Endodermal cell (in vitro differentiated cells): ENCODE data around the gene EDN1. TPM values are rescaled to one million over a fixed set of nuclear protein-coding genes. Genes with fewer than 3 reads are reported as not detected.
A peak's percentile ranks its signal among the peaks of the same experiment; 100 is the strongest.

Experiments
- DNase-seq: peaks from one replicate; pipeline ENCODE4 v3.0.0-alpha.2; 2017
- H3K27ac ChIP-seq: 2 replicates; pipeline ENCODE4 v1.5.1; 2013; ENCODE audit warnings: mild to moderate bottlenecking, low read depth, low read length, moderate library complexity
- H3K27me3 ChIP-seq: 2 replicates; pipeline ENCODE4 v1.6.1; 2013; ENCODE audit warnings: mild to moderate bottlenecking, low read length, moderate library complexity; ENCODE audit not compliant: insufficient read depth, control insufficient read depth, poor library complexity, severe bottlenecking
- H3K36me3 ChIP-seq: 2 replicates; pipeline ENCODE4 v1.7.0; 2013; ENCODE audit warnings: mild to moderate bottlenecking, low read length, moderate library complexity; ENCODE audit not compliant: control insufficient read depth, insufficient read depth
- H3K4me1 ChIP-seq: one replicate; pipeline ENCODE4 v1.7.0; 2013; ENCODE audit warnings: low read length; ENCODE audit not compliant: control insufficient read depth, insufficient read depth
- H3K4me3 ChIP-seq: 2 replicates; pipeline ENCODE4 v1.5.1; 2013; ENCODE audit warnings: mild to moderate bottlenecking, low read length, moderate library complexity
- H3K9ac ChIP-seq: 2 replicates; pipeline ENCODE4 v1.6.1; 2013; ENCODE audit warnings: mild to moderate bottlenecking, low read length, moderate library complexity; ENCODE audit not compliant: poor library complexity, severe bottlenecking; ENCODE audit errors: extremely low read depth
- H3K9me3 ChIP-seq: 2 replicates; pipeline ENCODE4 v1.6.1; 2013; ENCODE audit warnings: mild to moderate bottlenecking, low read length, moderate library complexity; ENCODE audit not compliant: control insufficient read depth
- H3K27ac Mint-ChIP-seq: 2 replicates; pipeline ENCODE4 v1.8.0; 2020; ENCODE audit warnings: mixed read lengths
- H3K27me3 Mint-ChIP-seq: 2 replicates; pipeline ENCODE4 v1.8.0; 2021; ENCODE audit warnings: mild to moderate bottlenecking, mixed read lengths; ENCODE audit not compliant: insufficient read depth
- H3K36me3 Mint-ChIP-seq: 2 replicates; pipeline ENCODE4 v1.8.0; 2020; ENCODE audit warnings: low read depth, mixed read lengths
- H3K4me1 Mint-ChIP-seq: 2 replicates; pipeline ENCODE4 v1.8.0; 2020; ENCODE audit warnings: mixed read lengths
- H3K4me3 Mint-ChIP-seq: 2 replicates; pipeline ENCODE4 v1.8.0; 2020; ENCODE audit warnings: mild to moderate bottlenecking, moderate library complexity, mixed read lengths
- H3K9me3 Mint-ChIP-seq: 2 replicates; pipeline ENCODE4 v1.8.0; 2020; ENCODE audit warnings: mild to moderate bottlenecking, mixed read lengths
- CTCF ChIP-seq: fragments of 200-600 bp; sonication (generic); conservative IDR thresholded peaks from 2 replicates; pipeline ENCODE4 v1.5.0; 2021; ENCODE audit warnings: antibody characterized with exemption, mild to moderate bottlenecking
- WGBS, 2 experiments: methylation state at CpG; one replicate each; pipeline versions ENCODE4 v1.1.5 to v1.1.7; 2013; ENCODE audit warnings: missing lambda C conversion rate in 2 of 2, mixed read lengths in 1 of 2; ENCODE audit not compliant: insufficient coverage in 1 of 2, insufficient read length in 1 of 2; 5-methylcytosine and 5-hydroxymethylcytosine counted together
- total RNA-seq, 2 donors: library from RNA; stranded (reverse); fragmentation: NEBNext Ultra II Directional in 1 of 2; extraction: Animal tissue kit (Norgen Biotek cat#: 25700) in 1 of 2; gene quantifications; 2 replicates in 1 of 2; 3 replicates in 1 of 2; pipeline ENCODE4 v1.2.1, GENCODE V29; 2021

Gene EDN1
- total RNA-seq, 2 donors from 2014 or later = 0.27 to 0.46 TPM

DNA sequence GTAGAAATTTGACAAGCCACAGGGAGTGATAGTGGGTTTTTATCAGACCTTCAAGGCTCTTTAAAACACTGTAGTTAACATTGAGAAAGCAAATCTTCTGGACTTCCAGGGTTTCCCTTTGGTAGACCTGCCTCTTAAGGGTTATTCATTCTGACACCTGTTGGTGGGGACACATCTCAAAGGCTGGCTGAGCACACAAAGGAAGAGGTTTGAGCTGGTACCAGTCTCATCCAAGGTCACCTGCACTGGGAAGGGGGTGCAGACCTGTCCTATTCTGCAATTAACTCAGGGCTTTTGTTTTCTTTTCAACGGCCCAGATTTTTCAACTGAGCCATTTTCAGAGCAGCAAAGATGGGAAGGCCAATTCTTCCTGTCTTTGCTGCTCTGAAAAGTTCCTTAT lies 45.6 kb downstream of the EDN1 start:
- Histone ChIP-seq H3K4me1 (peaks cover 13% of the 10 kb centered on the region), H3K9me3 (no peaks in the 10 kb centered on the region), H3K9ac (no peak overlapping the region), H3K36me3 (no peaks in the 10 kb centered on the region), H3K27me3 (peaks cover 13% of the 10 kb centered on the region), H3K4me3 (no peak overlapping the region), H3K27ac (no peak overlapping the region)
- 80 to 86% methylated on average over 1 of the region's 1 CpG for WGBS, 2 experiments
- Mint-ChIP-seq H3K4me3 (no peak overlapping the region), H3K9me3 (no peaks in the 10 kb centered on the region), H3K27ac (no peak overlapping the region), H3K4me1 (peaks cover 28% of the 10 kb centered on the region), H3K27me3 (peaks cover 53% of the 10 kb centered on the region), H3K36me3 (no peaks in the 10 kb centered on the region)
- TF ChIP-seq CTCF = peak; percentile 31
- DNase-seq = no peak

DNA sequence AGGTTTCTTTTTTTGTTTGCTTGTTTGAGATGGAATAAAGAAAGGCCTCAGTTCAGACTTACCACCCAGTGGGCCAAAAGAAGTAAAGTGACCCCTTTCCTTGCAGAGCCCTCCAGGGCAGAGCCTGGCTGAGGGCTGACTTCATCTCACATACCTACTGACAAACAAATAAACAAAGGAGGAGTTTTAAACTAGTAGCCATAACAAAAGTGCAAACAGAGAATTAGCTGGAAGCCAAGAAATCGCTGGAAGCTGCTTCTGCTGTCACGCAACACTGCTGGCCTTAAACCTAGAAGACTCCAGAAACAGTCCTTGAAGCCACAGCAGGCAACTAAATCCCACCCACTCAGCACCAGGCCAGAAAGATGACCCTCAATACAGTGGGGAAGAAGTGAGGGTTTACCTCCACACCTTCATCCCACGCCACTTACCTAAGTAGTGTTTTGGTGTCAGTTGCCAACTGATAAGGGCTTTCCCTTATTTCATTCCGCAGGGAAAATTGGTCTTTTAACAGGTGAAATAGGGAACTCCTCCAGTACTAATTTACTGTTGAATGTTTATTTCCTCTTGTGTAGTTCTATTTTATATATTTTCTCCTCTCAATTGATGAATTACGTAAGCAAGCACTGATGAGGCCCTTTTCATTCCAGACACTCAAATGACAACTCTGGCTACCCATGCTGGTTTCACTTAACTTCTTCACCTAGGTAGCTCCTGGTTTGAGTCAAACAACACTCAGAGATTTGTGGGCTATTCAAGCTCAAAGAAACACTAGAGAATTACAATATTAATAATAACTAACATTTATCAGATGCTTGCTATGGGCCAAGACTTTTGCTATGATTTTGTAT lies 46.2 kb downstream of the EDN1 start:
- Histone ChIP-seq H3K4me1 (peaks cover 7% of the 10 kb centered on the region), H3K36me3 (no peaks in the 10 kb centered on the region), H3K9me3 (no peaks in the 10 kb centered on the region), H3K27ac (no peak overlapping the region), H3K9ac (no peak overlapping the region), H3K4me3 (no peak overlapping the region), H3K27me3 (peaks cover 13% of the 10 kb centered on the region)
- Mint-ChIP-seq H3K4me3 (no peak overlapping the region), H3K27me3 (peaks cover 47% of the 10 kb centered on the region), H3K27ac (no peak overlapping the region), H3K36me3 (no peaks in the 10 kb centered on the region), H3K9me3 (no peaks in the 10 kb centered on the region), H3K4me1 (peaks cover 23% of the 10 kb centered on the region)
- no peak for DNase-seq
- no peak for TF ChIP-seq CTCF
- 83 to 86% methylated on average over 3 to 5 of the region's 5 CpGs for WGBS, 2 experiments

DNA sequence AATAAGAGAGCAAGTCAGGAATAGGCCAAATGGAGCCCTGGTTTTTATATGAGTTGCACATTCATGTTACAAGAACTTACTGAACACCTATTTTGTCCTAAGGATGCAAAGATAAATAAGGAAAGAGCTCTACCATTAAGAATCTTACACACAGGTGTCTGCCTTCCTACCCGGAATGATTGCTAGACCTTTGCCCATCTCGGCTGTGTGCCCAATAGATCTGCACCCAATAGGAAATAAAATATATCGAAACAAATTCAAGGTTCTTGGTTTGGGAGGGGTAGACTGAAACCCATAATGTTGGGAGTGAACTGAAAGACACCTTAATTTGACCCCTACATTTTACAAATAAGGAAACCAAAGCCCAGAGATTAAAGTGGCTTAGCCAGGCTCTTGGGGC lies 48.9 kb downstream of the EDN1 start:
- Histone ChIP-seq H3K27me3 (peaks cover 11% of the 10 kb centered on the region), H3K4me3 (no peak overlapping the region), H3K36me3 (no peaks in the 10 kb centered on the region), H3K9me3 (no peaks in the 10 kb centered on the region), H3K4me1 (peaks cover 6% of the 10 kb centered on the region), H3K9ac (no peak overlapping the region), H3K27ac (no peak overlapping the region)
- Mint-ChIP-seq H3K27me3 (peaks cover 47% of the 10 kb centered on the region), H3K36me3 (no peaks in the 10 kb centered on the region), H3K4me1 (peaks cover 15% of the 10 kb centered on the region), H3K4me3 (no peak overlapping the region), H3K9me3 (no peaks in the 10 kb centered on the region), H3K27ac (no peak overlapping the region)
- no peak for DNase-seq
- TF ChIP-seq CTCF = no peak
- WGBS, 2 experiments = 93 to 100% methylated on average over 1 to 3 of the region's 3 CpGs
